AG08395 (cell line): ENCODE data around the gene MEGF9.

ENCODE experiments used
- DNase-seq: peaks from one replicate; pipeline ENCODE4 v3.0.0; 2012; ENCODE audit warnings: mixed read lengths, low spot score

Gene MEGF9

GRCh38 chr9:120621941-120622340 is 92.3 kb downstream of the MEGF9 start:
- no peak for DNase-seq

DNA sequence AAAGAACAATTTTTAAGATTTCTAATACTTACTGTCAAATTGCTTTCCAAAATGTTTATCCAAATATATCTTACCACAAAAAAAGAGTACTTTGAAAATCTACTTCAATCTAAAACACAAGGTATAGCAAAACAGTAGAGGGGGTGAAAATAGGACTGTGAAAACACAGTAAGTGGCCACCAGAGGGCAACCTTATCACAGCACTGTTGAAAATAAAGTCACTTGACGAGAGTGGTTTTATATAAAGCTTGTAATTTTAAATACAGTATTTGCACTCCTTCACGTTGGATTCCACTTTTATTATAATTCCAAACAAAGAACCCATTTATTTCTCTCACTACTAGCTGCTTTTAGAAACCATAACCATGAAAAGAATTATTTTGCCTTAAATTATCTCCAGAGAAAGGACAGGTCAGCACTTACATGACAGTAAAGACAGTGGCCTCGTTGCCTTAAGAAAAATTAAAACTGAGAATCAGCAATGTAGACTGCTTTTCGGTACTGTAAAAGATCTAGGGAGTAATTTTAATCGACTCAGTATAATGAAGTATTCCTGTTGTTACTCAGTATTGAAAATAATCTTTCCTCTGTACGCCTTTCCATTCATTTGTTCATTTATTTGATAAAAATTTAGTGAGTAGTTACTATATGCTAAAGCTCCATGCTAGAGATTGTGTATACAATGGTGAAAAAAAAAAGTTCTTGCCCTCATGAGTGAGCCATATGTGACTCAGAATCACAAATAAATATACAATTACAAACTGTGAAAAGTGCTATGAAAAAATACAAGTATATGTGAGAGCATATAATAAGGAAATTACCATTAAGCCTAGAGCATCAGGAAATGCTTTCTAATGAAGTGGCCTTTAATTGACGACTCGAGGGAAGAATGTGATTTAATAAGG is 94.3 kb downstream of the MEGF9 start:
- peak; percentile 73 for DNase-seq

- peak; percentile 38 for DNase-seq
These were observed 97.0 kb downstream of the MEGF9 start for GRCh38 chr9:120616966-120617935.

DNA sequence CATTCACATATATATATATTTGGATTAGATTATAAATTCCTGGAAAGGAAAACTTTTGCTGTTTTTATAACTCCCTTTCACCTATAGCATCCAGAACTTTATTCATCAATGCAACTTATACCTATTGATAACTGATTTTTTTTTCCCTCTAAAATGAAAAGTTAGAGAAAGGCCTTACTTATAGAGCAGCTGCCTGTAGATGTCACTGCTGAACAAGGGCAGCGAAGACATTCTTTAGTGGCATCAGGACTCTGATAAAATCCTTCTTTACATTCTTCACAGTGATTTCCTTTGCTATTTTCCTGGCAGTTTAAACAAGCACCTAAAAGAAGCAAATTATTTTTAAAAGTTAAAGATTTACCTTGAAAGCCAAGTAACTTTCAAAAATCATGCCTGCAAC is 102.1 kb downstream of the MEGF9 start:
- no peak for DNase-seq

- no peak for DNase-seq
These were observed 102.6 kb downstream of the MEGF9 start for GRCh38 chr9:120611690-120612068.

DNA sequence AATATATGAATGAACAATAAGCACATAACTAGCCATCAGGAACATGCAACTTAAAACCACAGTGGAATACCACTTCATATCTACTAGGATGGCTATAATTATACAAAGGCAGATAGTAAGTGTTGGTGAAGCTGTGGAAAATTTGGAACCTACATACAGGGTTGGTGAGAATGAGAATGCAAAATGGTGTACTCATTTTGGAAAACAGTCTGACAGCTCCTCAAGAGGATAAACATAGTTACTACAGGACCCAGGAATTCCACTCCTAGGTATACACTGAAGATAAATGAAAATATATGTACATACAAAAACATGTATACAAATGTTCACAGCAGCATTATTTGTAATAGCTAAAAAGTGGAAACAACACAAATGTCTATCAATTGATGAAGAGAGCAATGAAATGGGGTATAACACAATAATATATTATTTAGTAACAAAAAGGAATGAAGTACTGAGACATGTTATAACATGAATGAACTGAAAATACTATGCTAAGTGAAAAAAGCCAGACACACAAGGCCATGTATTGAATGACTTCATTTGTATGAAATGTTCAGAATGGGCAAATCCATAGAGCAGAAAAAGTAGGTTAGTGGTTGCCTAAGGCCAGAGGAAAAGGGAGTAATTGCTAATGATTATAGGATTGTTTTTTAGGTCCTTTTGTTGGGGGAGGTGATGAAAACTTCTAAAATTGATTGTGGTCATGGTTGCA is 103.1 kb downstream of the MEGF9 start:
- no peak for DNase-seq

DNA sequence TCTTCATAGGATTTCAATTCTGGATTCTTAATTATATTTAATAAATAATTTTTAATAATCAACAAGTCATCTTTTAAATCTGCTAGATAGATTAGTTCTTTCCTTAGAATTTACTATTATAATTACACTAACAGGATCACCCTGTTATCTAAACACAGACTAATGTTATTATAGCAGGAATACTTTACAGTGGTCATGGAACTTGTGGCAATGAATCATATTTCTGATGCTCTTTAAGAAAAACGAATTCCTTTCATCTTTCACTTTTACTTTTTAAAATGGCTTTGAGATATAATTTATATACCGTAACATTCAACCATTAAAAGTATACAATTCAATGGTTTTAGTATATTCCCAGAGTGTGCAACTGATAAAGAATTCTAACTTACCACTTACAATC is 104.6 kb downstream of the MEGF9 start:
- DNase-seq = no peak

DNA sequence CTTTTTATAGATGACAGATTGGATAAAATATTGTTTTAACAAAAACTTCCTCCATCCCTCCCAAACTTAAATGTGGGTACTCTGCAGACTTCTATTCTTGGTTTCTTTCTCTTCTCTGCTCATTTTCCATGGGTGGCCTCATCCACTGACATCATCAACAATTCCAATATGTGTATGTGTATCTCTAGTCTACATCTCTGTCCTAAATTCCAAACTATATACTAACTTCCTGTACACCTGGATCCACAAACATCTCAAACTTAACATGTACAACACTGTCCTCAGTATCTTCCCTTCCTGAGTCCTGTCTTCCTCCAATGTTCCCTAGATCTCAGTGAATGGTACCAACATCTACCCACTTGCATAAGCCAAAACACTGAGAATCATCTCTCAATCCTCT is 105.8 kb downstream of the MEGF9 start:
- no peak for DNase-seq

DNA sequence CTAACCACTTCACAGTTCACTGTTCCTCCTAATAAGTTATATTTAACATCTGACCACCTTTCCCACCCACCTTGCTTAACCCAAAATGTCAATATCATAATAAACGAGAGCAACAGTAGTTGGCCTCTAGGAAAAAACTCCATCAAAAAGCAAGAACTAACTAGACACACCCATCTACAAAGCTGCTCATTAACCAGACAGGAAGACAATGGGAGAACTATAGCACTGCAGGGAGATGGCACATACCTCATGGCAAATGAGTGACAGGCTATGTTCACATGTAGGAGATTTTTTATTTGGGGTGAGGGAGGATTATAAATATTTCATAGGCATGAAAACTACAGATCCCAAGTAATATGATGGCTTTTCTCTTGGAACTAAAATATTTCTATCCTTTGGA is 110.7 kb downstream of the MEGF9 start:
- DNase-seq = no peak

DNA sequence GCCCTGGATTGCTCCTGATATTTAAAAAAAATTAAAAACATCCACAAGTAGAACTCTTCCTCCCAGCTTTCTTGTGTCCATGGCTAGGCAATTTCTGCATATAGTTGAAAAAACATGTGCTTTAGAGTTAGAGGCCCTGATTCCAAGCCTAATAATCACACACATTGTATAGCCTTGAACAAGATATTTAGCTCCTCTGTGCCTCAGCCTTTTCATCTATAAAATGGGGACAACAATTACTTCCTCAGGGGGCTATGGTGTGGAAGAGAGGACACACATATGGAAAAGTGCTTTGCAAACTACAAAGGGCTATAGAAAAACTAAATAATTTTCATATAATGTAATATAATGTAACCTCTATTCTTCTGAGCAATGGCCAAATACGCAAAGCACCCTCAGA is 111.3 kb downstream of the MEGF9 start:
- no peak for DNase-seq

DNA sequence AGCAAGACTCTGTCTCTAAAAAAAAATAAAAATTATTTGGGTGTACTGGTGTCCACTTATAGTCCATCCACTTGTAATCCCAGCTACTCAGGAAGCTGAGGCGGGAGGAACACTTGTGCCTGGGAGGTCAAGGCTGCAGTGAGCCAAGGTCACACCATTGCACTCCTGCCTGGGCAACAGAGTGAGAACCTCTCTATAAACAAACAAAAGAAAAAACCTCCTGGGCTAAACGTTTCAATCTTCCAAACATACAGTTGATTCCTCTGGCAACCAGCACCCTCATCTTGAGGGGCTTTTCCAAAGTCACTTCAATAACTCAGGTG is 120.4 kb downstream of the MEGF9 start:
- DNase-seq = no peak

DNA sequence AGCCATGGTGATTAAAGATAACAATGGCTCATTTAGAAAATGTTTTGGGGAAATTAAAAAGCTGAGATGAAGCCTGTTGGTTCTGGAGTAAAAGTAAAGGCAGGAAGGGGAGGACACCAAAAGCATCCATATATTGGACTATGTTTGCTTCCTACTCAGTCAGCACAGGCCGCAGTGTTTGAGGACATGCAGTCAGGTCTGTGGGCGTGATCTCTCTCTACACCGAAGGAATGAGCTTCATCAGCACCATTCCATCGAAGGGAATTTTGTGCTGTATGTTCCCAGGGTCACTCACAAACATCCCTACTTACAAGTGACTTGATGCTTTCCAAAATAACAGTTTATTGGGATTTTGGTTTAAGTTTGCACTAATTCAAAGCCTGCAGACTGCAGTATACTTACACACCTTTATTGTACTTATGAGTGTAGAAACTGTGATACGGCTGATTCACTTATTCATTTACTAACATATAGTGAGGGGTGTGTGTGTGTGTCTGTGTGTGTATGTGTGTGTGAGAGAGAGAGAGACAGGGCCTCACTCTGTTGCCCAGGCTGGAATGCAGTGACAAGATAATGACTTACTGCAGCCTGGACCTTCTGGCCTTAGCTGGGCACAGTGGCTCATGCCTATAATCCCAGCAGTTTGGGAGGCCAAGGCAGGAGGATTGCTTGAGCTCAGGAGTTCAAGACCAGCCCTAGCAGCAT is 120.9 kb downstream of the MEGF9 start:
- DNase-seq = no peak

DNA sequence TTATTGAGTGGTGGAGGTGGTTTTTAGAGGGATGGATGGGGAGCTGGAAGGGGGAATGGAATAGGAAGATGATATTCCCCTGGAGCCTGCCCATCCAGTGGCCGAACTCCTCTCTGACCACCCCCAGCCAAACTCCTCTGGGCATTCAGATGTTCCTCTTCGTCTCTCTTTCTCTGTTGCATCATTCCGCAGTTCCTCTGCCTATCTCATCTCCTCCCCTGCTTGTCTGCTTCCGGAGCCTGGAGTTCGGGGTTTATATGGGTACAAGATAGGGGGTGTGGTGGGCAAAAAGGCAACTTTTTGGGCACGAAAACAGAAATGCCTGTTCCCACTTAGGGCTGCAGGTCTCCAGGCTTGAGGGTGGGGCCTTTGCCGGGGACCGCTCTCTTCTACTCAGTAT is 122.1 kb downstream of the MEGF9 start:
- DNase-seq = no peak

DNA sequence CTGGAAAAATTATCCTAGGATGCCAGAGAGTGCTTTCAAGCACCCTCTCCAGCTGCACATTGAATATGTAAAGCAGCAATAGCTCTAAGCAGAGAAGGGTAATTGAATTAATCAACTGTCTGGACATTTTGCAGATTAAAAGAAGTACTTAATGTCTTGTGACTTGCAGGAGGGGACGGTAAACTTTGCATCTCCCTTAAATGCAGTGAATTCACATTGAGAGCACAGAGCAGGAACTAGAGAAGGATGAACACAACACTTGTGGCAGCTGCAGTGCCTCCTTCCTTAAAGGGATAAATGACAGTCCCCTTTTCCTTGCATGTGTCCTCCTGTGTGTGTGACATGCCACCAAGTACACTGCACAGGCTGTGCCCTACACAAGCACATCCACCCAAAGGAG is 126.9 kb downstream of the MEGF9 start:
- no peak for DNase-seq

GRCh38 chr9:120583958-120584369 is 130.3 kb downstream of the MEGF9 start:
- peak; percentile 94 for DNase-seq

- peak; percentile 95 for DNase-seq
These were observed 134.0 kb downstream of the MEGF9 start, which contains the start of gene CDK5RAP2 for GRCh38 chr9:120580051-120580896. Gene CDK5RAP2, minus strand, starts transcription at chr9:120580167. Its CDS starts 189 bp downstream, at chr9:120579978.

GRCh38 chr9:120579139-120580050 is 134.9 kb downstream of the MEGF9 start:
- peak; percentile 25 for DNase-seq

- no peak for DNase-seq
These were observed 139.8 kb downstream of the MEGF9 start for GRCh38 chr9:120574473-120574872.

GRCh38 chr9:120572472-120572871 is 141.8 kb downstream of the MEGF9 start:
- DNase-seq = no peak
